Chondrocyte (in vitro differentiated cells): ENCODE measurements around the gene KREMEN1. TPM values are rescaled to one million over a fixed set of nuclear protein-coding genes. Genes with fewer than 3 reads are reported as not detected.

ENCODE experiments used
- DNase-seq: peaks from one replicate; pipeline ENCODE4 v3.0.0; 2021; ENCODE audit warnings: mixed read lengths, low spot score
- H3K27ac Mint-ChIP-seq: one replicate; pipeline ENCODE4 v1.8.0; 2021; ENCODE audit warnings: mild to moderate bottlenecking, moderate library complexity, mixed read lengths; ENCODE audit not compliant: unreplicated experiment
- H3K27me3 Mint-ChIP-seq: 2 replicates; pipeline ENCODE4 v1.8.0; 2021; ENCODE audit warnings: low read depth, mixed read lengths
- H3K36me3 Mint-ChIP-seq: 2 replicates; pipeline ENCODE4 v1.8.0; 2021; ENCODE audit warnings: low read depth, mixed read lengths
- H3K4me1 Mint-ChIP-seq: 2 replicates; pipeline ENCODE4 v1.8.0; 2021; ENCODE audit warnings: low read depth, mild to moderate bottlenecking, mixed read lengths
- H3K4me3 Mint-ChIP-seq: one replicate; pipeline ENCODE4 v1.8.0; 2021; ENCODE audit warnings: mild to moderate bottlenecking, moderate library complexity, mixed read lengths; ENCODE audit not compliant: unreplicated experiment
- H3K9me3 Mint-ChIP-seq: 2 replicates; pipeline ENCODE4 v1.8.0; 2021; ENCODE audit warnings: low read depth, mixed read lengths
- total RNA-seq: library from RNA; stranded (reverse); gene quantifications from 3 replicates; pipeline ENCODE4 v1.2.1, GENCODE V29; 2021
- TF ChIP-seq, protein P1 (sequence below): fragments of 200-600 bp; sonication (generic); IDR thresholded peaks from 2 replicates; pipeline ENCODE4 v1.5.0; 2021; ENCODE audit warnings: antibody characterized with exemption, mild to moderate bottlenecking, moderate library complexity

KREMEN1 gene
- total RNA-seq, 1 donor from 2014 or later, result 7.3 TPM

DNA sequence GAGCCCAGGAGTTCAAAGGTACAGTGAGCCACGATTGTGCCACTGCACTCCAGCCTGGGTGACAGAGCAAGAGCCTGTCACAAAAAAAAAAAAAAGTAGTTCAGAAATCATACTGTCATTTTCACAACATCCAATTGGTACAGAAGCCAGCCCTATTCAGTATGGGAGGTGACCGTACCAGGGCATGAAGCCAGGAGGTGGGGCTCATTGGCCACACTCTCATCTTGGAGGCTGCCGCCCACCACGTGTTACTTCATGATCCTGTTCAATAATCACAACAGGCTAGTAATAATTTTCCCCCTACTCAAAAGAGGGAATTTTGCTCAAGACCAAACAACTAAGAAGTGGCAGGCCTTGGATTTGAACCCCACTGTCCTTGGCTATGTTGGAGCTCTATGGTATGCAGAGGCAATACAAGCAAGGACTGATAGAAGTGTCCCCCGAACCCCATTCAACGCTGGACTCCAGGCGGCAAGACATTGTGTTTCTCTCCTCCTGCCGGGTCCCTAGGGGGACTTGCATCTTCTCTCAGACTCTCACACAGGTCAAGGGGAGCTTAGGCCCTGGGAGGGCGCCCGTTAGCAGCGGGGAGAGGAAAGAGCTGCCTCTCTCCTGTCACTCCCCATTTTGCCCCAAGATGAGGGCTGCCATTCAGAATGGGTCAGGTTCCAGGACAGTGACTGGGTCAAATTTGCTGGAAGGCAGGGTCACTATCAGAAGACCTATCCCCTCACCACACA, 92.7 kb downstream of the KREMEN1 start:
- Mint-ChIP-seq H3K27me3 (peaks cover 24% of the 10 kb centered on the region), H3K27ac (no peak overlapping the region)
- DNase-seq, result peak; percentile 48

DNA sequence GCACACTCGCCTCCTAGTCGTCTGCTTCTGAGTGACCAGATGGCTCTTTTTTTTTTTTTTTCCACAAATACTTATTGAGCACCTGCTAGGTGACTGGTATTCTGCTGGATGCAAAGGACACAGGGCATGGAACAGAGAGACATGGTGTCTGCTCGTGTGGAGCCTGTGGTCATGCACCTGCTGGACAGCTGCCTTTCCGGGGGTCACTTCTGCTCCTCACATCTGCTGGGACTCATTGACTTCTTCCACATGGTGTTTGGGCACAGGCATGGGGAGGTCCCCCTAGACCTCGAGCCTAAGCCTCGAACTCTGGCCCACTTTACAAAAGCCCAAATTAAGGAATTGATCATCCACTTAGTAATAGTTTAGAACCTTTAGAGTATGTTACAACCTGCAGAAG, 93.3 kb downstream of the KREMEN1 start:
- no peak overlapping the region for H3K27ac Mint-ChIP-seq
- peak; percentile 37 for DNase-seq
- TF ChIP-seq, protein P1, sequence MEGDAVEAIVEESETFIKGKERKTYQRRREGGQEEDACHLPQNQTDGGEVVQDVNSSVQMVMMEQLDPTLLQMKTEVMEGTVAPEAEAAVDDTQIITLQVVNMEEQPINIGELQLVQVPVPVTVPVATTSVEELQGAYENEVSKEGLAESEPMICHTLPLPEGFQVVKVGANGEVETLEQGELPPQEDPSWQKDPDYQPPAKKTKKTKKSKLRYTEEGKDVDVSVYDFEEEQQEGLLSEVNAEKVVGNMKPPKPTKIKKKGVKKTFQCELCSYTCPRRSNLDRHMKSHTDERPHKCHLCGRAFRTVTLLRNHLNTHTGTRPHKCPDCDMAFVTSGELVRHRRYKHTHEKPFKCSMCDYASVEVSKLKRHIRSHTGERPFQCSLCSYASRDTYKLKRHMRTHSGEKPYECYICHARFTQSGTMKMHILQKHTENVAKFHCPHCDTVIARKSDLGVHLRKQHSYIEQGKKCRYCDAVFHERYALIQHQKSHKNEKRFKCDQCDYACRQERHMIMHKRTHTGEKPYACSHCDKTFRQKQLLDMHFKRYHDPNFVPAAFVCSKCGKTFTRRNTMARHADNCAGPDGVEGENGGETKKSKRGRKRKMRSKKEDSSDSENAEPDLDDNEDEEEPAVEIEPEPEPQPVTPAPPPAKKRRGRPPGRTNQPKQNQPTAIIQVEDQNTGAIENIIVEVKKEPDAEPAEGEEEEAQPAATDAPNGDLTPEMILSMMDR, result no peak
- peaks cover 3% of the 10 kb centered on the region for H3K36me3 Mint-ChIP-seq
- no peak overlapping the region for H3K4me3 Mint-ChIP-seq
- peaks cover 18% of the 10 kb centered on the region for H3K27me3 Mint-ChIP-seq
- no peaks in the 10 kb centered on the region for H3K4me1 Mint-ChIP-seq
- no peaks in the 10 kb centered on the region for H3K9me3 Mint-ChIP-seq

More for the DNA sequence above, 92.7 kb downstream of the KREMEN1 start:
- Mint-ChIP-seq H3K4me3 (no peak overlapping the region), H3K4me1 (no peaks in the 10 kb centered on the region), H3K9me3 (no peaks in the 10 kb centered on the region), H3K36me3 (peaks cover 3% of the 10 kb centered on the region)
- TF ChIP-seq, protein P1, result no peak

DNA sequence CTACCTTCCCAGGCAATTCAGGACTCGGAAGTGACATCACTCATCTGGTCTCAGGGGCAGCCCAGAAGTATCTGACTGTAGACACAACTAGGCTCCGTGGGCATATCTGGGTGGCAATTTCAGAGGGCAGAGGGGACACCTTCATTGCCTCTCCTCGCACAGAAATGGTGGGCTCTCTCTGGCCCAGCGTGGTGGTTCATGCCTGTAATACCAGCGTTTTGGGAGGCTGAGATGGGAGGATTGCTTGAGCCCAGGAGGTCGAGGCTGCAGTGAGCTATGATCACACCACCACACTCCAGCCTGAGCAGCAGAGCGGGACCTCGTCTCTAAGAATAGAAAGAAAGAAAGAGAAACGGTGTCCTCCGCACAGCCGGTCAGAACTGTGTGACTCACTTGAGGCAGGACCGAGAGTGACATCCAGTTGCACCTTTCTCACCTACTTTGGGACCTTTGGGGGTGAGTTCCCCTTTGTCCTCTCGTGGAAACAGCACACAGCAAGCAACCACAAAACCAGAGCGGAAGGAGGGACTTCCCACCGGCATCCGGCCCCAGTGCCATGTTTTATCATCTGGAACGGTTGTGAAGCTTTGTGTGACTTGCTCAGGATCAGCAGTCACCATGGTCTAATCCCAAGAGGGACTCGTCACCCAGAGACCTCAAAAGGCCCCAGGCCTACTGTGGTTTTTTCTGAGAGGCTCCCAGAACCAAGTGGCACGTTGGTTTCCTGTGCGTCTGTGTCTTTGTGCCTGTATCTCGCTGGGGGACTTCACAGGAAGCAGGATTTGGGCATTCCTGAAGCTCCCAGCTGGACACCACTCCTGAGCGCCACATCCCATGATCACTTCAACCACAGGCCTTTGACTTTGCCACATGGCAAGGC, 94.4 kb downstream of the KREMEN1 start:
- TF ChIP-seq, protein P1, result no peak
- H3K36me3 Mint-ChIP-seq, result peaks cover 3% of the 10 kb centered on the region
- H3K27ac Mint-ChIP-seq, result no peak overlapping the region
- no peaks in the 10 kb centered on the region for H3K4me1 Mint-ChIP-seq
- H3K9me3 Mint-ChIP-seq, result no peaks in the 10 kb centered on the region
- peak; percentile 49 for DNase-seq
- no peak overlapping the region for H3K4me3 Mint-ChIP-seq
- peaks cover 15% of the 10 kb centered on the region for H3K27me3 Mint-ChIP-seq

DNA sequence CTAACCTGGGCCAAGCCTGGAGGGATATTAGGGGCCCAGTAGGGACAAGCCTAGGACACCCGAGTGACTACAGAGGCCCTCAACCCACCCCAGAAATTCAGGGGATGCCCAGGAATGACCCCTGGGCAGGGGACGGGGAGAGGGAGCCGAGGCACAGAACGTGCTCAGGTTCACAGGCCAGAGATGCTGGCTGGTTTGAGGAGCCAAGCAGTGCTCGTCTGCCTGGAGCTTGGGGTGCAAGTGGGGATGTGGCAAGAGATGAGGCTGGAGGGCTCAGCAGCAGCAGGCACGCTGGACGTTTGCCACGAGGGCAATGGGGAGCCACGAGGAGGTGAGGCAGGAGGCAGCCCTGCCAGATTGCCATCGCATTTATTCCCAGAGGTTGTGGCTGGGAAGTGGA, 98.9 kb downstream of the KREMEN1 start:
- Mint-ChIP-seq H3K27ac (no peak overlapping the region), H3K4me1 (no peaks in the 10 kb centered on the region), H3K9me3 (peaks cover 22% of the 10 kb centered on the region), H3K27me3 (peaks cover 8% of the 10 kb centered on the region), H3K4me3 (no peak overlapping the region), H3K36me3 (peaks cover 9% of the 10 kb centered on the region)
- DNase-seq, result peak; percentile 62
- TF ChIP-seq, protein P1, result no peak

DNA sequence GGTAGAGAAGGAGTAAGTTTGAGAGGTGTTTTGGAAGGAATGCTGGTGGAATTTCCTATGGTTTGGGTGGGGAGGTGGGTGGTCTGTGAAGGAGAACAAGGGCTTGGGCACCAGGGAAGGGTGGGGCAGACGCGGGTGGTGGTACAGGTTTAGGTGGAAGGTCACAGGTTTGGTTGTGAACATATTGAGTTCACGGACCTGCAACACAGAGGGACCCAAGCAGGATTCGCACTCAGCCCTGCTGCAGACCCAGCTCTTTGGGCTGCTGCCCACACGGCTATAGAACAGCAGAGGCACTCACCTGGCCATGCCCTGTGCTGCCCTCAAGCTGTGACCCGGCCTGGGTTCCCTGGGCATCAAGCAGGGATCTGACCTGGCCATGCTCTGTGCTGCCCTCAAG, 99.4 kb downstream of the KREMEN1 start:
- no peak overlapping the region for H3K4me3 Mint-ChIP-seq
- peaks cover 4% of the 10 kb centered on the region for H3K27me3 Mint-ChIP-seq
- H3K4me1 Mint-ChIP-seq, result no peaks in the 10 kb centered on the region
- H3K36me3 Mint-ChIP-seq, result peaks cover 9% of the 10 kb centered on the region
- no peak overlapping the region for H3K27ac Mint-ChIP-seq
- TF ChIP-seq, protein P1, result no peak
- DNase-seq, result peak; percentile 59
- peaks cover 24% of the 10 kb centered on the region for H3K9me3 Mint-ChIP-seq
